22Rv1 (cell line): ENCODE measurements around the gene USP24.

Experiments used
- CTCF ChIP-seq: fragments of 450-650 bp; IDR thresholded peaks from 2 replicates; pipeline ENCODE4 v1.5.1; 2017; ENCODE audit warnings: mild to moderate bottlenecking
- ZFX ChIP-seq: fragments of 450-650 bp; IDR thresholded peaks from 2 replicates; pipeline ENCODE4 v1.6.1; 2017; ENCODE audit warnings: antibody characterized with exemption, borderline replicate concordance

DNA sequence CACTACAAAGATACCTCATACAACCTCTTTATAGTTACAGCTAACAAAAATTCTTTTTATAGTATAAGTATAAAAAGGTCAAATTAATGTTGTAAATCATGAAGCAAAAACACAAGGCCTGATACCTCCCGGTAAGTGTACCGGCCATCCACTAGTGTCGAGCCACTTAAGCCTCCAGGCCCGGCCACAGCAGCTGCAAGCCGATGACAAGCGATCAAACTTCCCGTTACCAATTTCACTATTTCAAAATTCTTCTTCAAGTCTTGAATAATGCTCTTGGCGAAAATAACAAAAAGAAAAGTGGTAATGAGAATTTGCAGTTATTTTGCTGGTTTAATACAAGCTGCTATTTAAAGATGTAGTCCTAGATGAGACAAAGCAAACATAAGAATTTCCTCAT, 67.6 kb downstream of the USP24 start:
- no peak for TF ChIP-seq CTCF
- no peak for TF ChIP-seq ZFX
